ENCODE results near the gene GIMAP1. TPM values are rescaled to one million over a fixed set of nuclear protein-coding genes. Genes with fewer than 3 reads are reported as not detected.

GIMAP1 gene
- total RNA-seq, 1 experiment from 2014 or later = not detected

DNA sequence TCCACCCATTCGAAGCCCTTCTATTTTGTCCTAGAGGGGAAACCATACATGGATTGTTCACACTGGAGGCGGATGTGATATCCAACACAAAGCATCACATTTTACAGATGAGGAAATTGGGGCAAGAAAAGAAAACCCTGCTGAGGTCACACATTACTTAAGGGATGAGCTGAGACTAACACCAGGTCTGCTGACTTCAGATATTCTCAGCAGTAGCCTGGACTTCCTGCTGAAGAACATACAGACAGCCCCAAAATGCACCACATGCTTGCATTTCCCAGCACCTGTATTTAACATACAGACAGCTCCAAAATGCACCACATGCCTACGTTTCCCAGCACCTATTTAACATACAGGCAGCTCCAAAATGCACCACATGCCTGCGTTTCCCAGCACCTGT is 32.0 kb downstream of the GIMAP1 start:
- Mint-ChIP-seq H3K36me3 (ENCODE audit: insufficient read depth, unreplicated experiment) (no peaks in the 10 kb centered on the region), H3K27ac (ENCODE audit: low read depth, unreplicated experiment) (no peak overlapping the region), H3K9me3 (ENCODE audit: unreplicated experiment) (no peaks in the 10 kb centered on the region), H3K4me1 (ENCODE audit: insufficient read depth, unreplicated experiment) (no peaks in the 10 kb centered on the region), H3K4me3 (ENCODE audit: unreplicated experiment) (no peak overlapping the region), H3K27me3 (ENCODE audit: insufficient read depth, unreplicated experiment) (peaks cover 9% of the 10 kb centered on the region)
- TF ChIP-seq, protein P1, sequence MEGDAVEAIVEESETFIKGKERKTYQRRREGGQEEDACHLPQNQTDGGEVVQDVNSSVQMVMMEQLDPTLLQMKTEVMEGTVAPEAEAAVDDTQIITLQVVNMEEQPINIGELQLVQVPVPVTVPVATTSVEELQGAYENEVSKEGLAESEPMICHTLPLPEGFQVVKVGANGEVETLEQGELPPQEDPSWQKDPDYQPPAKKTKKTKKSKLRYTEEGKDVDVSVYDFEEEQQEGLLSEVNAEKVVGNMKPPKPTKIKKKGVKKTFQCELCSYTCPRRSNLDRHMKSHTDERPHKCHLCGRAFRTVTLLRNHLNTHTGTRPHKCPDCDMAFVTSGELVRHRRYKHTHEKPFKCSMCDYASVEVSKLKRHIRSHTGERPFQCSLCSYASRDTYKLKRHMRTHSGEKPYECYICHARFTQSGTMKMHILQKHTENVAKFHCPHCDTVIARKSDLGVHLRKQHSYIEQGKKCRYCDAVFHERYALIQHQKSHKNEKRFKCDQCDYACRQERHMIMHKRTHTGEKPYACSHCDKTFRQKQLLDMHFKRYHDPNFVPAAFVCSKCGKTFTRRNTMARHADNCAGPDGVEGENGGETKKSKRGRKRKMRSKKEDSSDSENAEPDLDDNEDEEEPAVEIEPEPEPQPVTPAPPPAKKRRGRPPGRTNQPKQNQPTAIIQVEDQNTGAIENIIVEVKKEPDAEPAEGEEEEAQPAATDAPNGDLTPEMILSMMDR (IDR thresholded peaks at IDR 0.05; ENCODE audit: unreplicated experiment) = no peak
- no peak for DNase-seq (ENCODE audit: unreplicated experiment)
- no TSS peak for BruUV-seq (replicated peaks)
- ChIA-PET CTCF (interaction anchor here (2.2 kb wide), 1 partner anchor 30 kb away, joined by 5 read pairs; no protein-coding TSS in a partner anchor), POLR2A (interaction anchor here (0.5 kb wide), 1 partner anchor 35 kb away, joined by 4 read pairs; no protein-coding TSS in a partner anchor)
- intact Hi-C loops (cut with micrococcal nuclease) = no loop called here

DNA sequence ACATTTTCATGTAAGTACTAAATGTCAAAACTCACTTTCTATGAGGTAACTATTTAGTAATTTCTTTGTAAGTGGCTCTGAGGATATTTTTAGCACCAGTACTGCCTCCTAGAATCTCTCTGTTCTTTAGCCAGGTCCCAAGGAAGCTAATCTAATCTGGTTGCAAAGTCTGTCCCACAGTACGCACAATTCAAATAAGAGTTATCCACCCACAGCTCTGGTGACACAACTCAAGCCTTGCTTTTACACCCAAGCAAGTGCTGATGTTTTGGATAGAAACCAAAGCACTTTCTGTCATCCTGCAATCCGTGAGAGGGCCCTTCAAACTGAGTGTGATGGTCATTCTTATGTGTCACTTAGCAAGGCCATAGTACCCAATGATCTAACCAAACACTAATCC is 35.3 kb downstream of the GIMAP1 start:
- Mint-ChIP-seq H3K4me1 (ENCODE audit: insufficient read depth, unreplicated experiment) (no peaks in the 10 kb centered on the region), H3K4me3 (ENCODE audit: unreplicated experiment) (no peak overlapping the region), H3K36me3 (ENCODE audit: insufficient read depth, unreplicated experiment) (no peaks in the 10 kb centered on the region), H3K27me3 (ENCODE audit: insufficient read depth, unreplicated experiment) (peaks cover 9% of the 10 kb centered on the region), H3K27ac (ENCODE audit: low read depth, unreplicated experiment) (no peak overlapping the region), H3K9me3 (ENCODE audit: unreplicated experiment) (no peaks in the 10 kb centered on the region)
- TF ChIP-seq, protein P1 (IDR thresholded peaks at IDR 0.05; ENCODE audit: unreplicated experiment) = no peak
- BruUV-seq (replicated peaks) = no TSS peak
- intact Hi-C loops (cut with micrococcal nuclease) = loop anchor here (10.0 kb wide), 1 partner anchor 467 kb away; no protein-coding TSS in a partner anchor
- ChIA-PET CTCF (no interaction called here), POLR2A (no interaction called here)
- no peak for DNase-seq (ENCODE audit: unreplicated experiment)

DNA sequence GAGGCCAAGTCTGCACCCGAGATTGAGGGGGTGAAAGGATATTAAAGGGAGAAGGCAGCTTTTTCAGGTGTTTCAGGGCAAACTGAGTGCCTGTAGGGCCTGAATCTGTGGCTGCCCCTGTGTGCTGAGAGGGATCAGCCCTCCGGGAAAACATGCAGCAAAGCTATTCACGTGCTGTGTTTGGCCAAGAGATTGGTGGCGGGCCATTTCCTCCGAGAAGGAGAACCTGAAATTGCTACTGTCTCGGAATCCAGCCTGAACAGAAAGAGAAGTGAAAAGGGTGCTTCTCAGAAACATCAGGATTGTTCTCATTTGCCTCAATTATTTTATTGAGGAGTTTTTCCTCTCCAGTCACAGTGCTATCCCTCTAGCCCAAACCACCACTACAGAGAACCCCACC is 36.8 kb downstream of the GIMAP1 start:
- Mint-ChIP-seq H3K4me1 (ENCODE audit: insufficient read depth, unreplicated experiment) (no peaks in the 10 kb centered on the region), H3K36me3 (ENCODE audit: insufficient read depth, unreplicated experiment) (no peaks in the 10 kb centered on the region), H3K9me3 (ENCODE audit: unreplicated experiment) (no peaks in the 10 kb centered on the region), H3K4me3 (ENCODE audit: unreplicated experiment) (no peak overlapping the region), H3K27me3 (ENCODE audit: insufficient read depth, unreplicated experiment) (peaks cover 9% of the 10 kb centered on the region), H3K27ac (ENCODE audit: low read depth, unreplicated experiment) (no peak overlapping the region)
- DNase-seq (ENCODE audit: unreplicated experiment) = no peak
- BruUV-seq (replicated peaks) = no TSS peak
- ChIA-PET POLR2A (no interaction called here), CTCF (no interaction called here)
- TF ChIP-seq, protein P1 (IDR thresholded peaks at IDR 0.05; ENCODE audit: unreplicated experiment) = no peak
- intact Hi-C loops (cut with micrococcal nuclease) = loop anchor here (10.0 kb wide), 1 partner anchor 468 kb away; no protein-coding TSS in a partner anchor

DNA sequence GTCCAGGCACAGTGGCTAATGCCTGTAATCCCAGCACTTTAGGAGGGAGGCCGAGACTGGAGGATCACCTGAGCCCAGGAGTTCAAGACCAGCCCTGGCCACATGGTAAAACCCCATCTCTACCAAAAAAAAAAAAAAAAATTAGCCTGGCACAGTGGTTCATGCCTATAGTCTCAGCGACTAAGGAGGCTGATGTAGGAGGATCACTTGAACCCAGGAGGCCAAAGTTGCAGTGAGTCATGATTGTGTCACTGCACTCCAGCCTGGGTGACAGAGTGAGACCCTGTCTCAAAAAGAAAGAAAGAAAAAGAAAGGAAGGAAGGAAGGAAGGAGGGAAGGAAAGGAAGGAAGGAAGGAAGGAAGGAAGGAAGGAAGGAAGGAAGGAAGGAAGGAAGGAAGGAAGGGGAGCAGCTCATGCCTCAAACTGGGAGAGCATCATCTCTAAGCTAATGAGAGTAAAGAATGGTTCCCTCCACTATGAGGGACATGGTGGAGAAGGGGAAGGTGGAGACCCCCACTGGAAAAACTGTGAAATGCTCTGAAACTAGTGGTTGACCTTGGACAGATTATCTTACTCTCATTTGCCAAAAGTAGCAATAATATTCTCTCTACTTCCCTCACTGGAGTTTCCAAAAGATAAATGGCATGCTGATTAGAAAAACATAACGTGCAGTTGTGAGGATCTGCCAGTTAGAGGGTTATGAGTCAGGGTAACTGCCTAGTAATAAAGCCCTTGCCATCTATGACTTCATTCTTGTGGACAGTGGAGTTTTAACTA is 37.6 kb downstream of the GIMAP1 start:
- H3K27me3 Mint-ChIP-seq (ENCODE audit: insufficient read depth, unreplicated experiment) = peaks cover 4% of the 10 kb centered on the region
- TF ChIP-seq, protein P1 (IDR thresholded peaks at IDR 0.05; ENCODE audit: unreplicated experiment) = no peak
- intact Hi-C loops (cut with micrococcal nuclease) = loop anchor here (10.0 kb wide), 1 partner anchor 469 kb away; no protein-coding TSS in a partner anchor
- CTCF ChIA-PET = interaction anchor here (0.6 kb wide), 1 partner anchor 186 kb away, joined by 5 read pairs; no protein-coding TSS in a partner anchor
- BruUV-seq (replicated peaks) = no TSS peak
- DNase-seq (ENCODE audit: unreplicated experiment) = peak; percentile 20
- H3K36me3 Mint-ChIP-seq (ENCODE audit: insufficient read depth, unreplicated experiment) = no peaks in the 10 kb centered on the region
- no peaks in the 10 kb centered on the region for H3K4me1 Mint-ChIP-seq (ENCODE audit: insufficient read depth, unreplicated experiment)
- no peak overlapping the region for H3K4me3 Mint-ChIP-seq (ENCODE audit: unreplicated experiment)
- no peaks in the 10 kb centered on the region for H3K9me3 Mint-ChIP-seq (ENCODE audit: unreplicated experiment)
- POLR2A ChIA-PET = no interaction called here
- no peak overlapping the region for H3K27ac Mint-ChIP-seq (ENCODE audit: low read depth, unreplicated experiment)

All from MCF 10A (cell line).